ENCODE data around the gene VGF.
"Not testable (repeated sequence)": the region's sequence is repeated elsewhere in the genome, so short reads cannot be mapped to it uniquely, and the experiment has no call there.

VGF gene

GRCh38 chr7:101165075-101165957 lies at the start of gene VGF:
Gene VGF (minus strand): TSS chr7:101165569. CDS start chr7:101164843, 726 bp downstream.
- DNase-seq = peak; percentile 70 to 82

- DNase-seq = no peak
Observed at GRCh38 chr7:101212014-101212413, 46.6 kb upstream of the VGF start.

- no peak for DNase-seq
Observed at GRCh38 chr7:101211501-101211900, 46.1 kb upstream of the VGF start.

GRCh38 chr7:101210143-101210542 lies 44.8 kb upstream of the VGF start:
- no peak for DNase-seq

GRCh38 chr7:101208794-101209193 lies 43.4 kb upstream of the VGF start:
- no peak for DNase-seq

GRCh38 chr7:101207459-101207858 lies 42.1 kb upstream of the VGF start:
- no peak for DNase-seq

GRCh38 chr7:101206665-101207042 lies 41.3 kb upstream of the VGF start:
- DNase-seq = no peak

- no peak for DNase-seq
Observed at GRCh38 chr7:101205901-101206664, 40.7 kb upstream of the VGF start.

- DNase-seq = not testable (repeated sequence)
Observed at GRCh38 chr7:101203740-101204738, 38.7 kb upstream of the VGF start.

- DNase-seq = no peak
Observed at GRCh38 chr7:101202603-101202918, 37.2 kb upstream of the VGF start.

GRCh38 chr7:101201695-101202602 lies 36.6 kb upstream of the VGF start:
- DNase-seq = no peak

- DNase-seq = no peak
Observed at GRCh38 chr7:101200862-101201599, 35.7 kb upstream of the VGF start, which contains the start of gene MOGAT3. Gene MOGAT3 (minus strand): TSS chr7:101201036. CDS start chr7:101200854, 182 bp downstream.

- DNase-seq = no peak
Observed at GRCh38 chr7:101200504-101200861, 35.1 kb upstream of the VGF start.

- not testable (repeated sequence) for DNase-seq
Observed at GRCh38 chr7:101199522-101199921, 34.2 kb upstream of the VGF start.

- no peak for DNase-seq
Observed at GRCh38 chr7:101198476-101198875, 33.1 kb upstream of the VGF start.

GRCh38 chr7:101197991-101198390 lies 32.6 kb upstream of the VGF start:
- no peak for DNase-seq

- no peak for DNase-seq
Observed at GRCh38 chr7:101195884-101196283, 30.5 kb upstream of the VGF start.

- DNase-seq = no peak
Observed at GRCh38 chr7:101189109-101189508, 23.7 kb upstream of the VGF start.

GRCh38 chr7:101186844-101187428 lies 21.6 kb upstream of the VGF start:
- peak in 1 of 2 experiments; percentile 19 for DNase-seq

GRCh38 chr7:101186194-101186593 lies 20.8 kb upstream of the VGF start:
- no peak for DNase-seq
